Prostate gland (tissue), 2 donors: Measurements from ENCODE around the gene NRXN3. TPM values are rescaled to one million over a fixed set of nuclear protein-coding genes. Genes with fewer than 3 reads are reported as not detected.
A peak's percentile ranks its signal among the peaks of the same experiment; 100 is the strongest.

Experiments
- DNase-seq: peaks from one replicate; pipeline ENCODE4 v3.0.0-alpha.2; 2019; ENCODE audit warnings: low spot score
- H3K27ac ChIP-seq, 2 donors: fragments of 200-600 bp; sonication (generic); 2 replicates each; pipeline ENCODE4 v1.5.1; 2017 to 2019
- H3K27me3 ChIP-seq: fragments of 200-600 bp; sonication (generic); replicated peaks from 2 replicates; pipeline ENCODE4 v1.5.1; 2019; ENCODE audit not compliant: insufficient read depth
- H3K36me3 ChIP-seq, 2 donors: fragments of 200-600 bp; sonication (generic); 1 replicate in 1 of 2; 2 replicates in 1 of 2; pipeline versions ENCODE4 v1.5.1 to v1.8.1; 2017 to 2019
- H3K4me1 ChIP-seq: fragments of 200-600 bp; sonication (generic); replicated peaks from 2 replicates; pipeline ENCODE4 v1.5.1; 2019
- H3K4me3 ChIP-seq, 2 donors: fragments of 200-600 bp; sonication (generic); 2 replicates each; pipeline ENCODE4 v1.5.1; 2017 to 2019
- H3K9me3 ChIP-seq: fragments of 200-600 bp; sonication (generic); 2 replicates; pipeline ENCODE4 v1.5.1; 2017
- POLR2A ChIP-seq: fragments of 450-650 bp; IDR thresholded peaks from one replicate; pipeline ENCODE4 v1.6.1; 2016; ENCODE audit warnings: antibody characterized with exemption, mild to moderate bottlenecking
- POLR2AphosphoS5 ChIP-seq: sonication (generic); formaldehyde crosslinking; IDR thresholded peaks from one replicate; pipeline ENCODE4 v1.6.1; 2017; ENCODE audit warnings: antibody characterized with exemption
- WGBS: methylation state at CpG from one replicate; pipeline ENCODE4 v1.1.5; 2018; 5-methylcytosine and 5-hydroxymethylcytosine counted together
- intact Hi-C: fragments of 100-400 bp; cut with DNase I; formaldehyde crosslinking; loops from one replicate; pipeline ENCODE4 v1.14.2; 2022
- total RNA-seq, 2 donors: library from RNA; depleted of rRNA; stranded (reverse); fragments of >200 nt; gene quantifications; one replicate each; pipeline ENCODE4 v1.1.0, GENCODE V29; 2016
- TF ChIP-seq, protein P1 (sequence below), 4 experiments: fragments of 200-600 bp in 2 of 4; fragments of 450-650 bp in 2 of 4; sonication (generic) in 2 of 4; IDR thresholded peaks; 1 replicate in 3 of 4; 2 replicates in 1 of 4; pipeline ENCODE4 v1.5.1; 2016 to 2019; ENCODE audit warnings: antibody characterized with exemption in 4 of 4, mild to moderate bottlenecking in 2 of 4, moderate library complexity in 2 of 4

The NRXN3 gene
- total RNA-seq, 2 donors from 2014 or later, result 6.6 to 8.2 TPM

DNA sequence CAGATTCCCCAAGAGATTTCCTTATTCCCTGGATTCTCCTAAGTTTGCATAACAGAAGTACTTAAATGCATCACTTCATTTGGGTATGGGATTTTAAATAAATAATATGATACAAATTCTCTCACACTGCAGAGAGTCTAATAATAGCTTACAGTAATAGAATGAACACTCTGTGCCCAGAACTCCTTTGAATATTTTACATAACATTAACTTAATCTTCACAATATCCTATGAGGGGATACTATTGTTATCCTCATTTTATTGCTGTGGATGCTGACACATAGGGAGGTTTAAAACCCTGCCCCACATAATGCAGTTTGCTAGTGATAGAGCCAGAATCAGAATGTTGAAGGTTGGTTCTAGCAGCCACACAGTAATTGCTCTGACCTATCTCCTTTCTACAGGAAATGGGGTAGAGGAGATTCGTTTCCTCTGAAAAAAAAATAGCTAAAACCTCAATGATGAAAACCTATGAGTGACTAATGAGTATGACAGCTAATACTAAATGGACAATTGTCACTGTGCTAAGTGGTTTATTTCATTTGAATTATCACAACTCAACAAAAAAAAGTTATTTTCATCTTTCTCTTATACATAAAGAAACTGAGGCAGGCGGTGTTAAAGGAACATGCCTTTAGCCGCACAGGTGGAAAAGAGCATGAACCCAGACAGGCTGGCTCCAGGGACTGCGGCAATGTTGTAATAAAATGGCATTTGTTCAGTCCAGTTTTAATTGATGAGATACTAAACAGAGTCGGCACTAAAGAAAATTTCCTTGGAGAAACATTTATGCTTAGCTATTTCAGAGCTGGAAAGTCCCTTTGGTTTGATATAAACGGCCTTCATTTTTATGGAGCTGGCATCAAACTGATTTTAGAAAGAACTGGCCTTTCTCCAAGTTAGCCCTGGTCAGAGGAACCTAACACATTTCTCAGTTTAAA is 880.9 kb downstream of the NRXN3 start:
- Histone ChIP-seq H3K4me1 (no peaks in the 10 kb centered on the region), H3K27ac (no peak overlapping the region), H3K27me3 (no peaks in the 10 kb centered on the region), H3K36me3 (no peaks in the 10 kb centered on the region), H3K4me3 (no peak overlapping the region), H3K9me3 (no peaks in the 10 kb centered on the region)
- peak; percentile 7 for DNase-seq
- TF ChIP-seq POLR2AphosphoS5, result peak; percentile 18
- no peak for TF ChIP-seq POLR2A
- 23% methylated on average over 6 of the region's 6 CpGs for WGBS
- intact Hi-C loops, result no loop called here

DNA sequence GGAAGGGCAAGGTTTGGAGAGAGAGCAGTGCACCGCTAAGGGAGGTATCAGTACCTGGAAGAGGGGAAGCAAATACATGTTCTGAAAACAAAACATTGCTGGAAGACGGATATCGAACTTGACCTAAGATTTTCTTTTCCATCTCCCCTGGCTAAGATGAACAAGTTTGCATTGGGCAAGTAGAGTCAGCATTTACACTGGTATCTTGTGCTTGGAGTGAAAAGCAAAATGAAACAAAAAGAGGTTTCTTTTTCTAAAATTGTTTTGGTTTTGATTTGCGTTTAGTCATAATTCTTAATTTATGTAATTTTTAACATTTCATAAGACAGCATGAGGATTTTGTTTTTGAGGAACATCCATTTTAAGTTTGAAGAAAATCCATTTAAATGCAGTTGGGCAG is 881.6 kb downstream of the NRXN3 start:
- no peaks in the 10 kb centered on the region for H3K36me3 ChIP-seq
- no peak overlapping the region for H3K27ac ChIP-seq
- H3K4me3 ChIP-seq, result no peak overlapping the region
- H3K9me3 ChIP-seq, result no peaks in the 10 kb centered on the region
- TF ChIP-seq POLR2AphosphoS5, result no peak
- TF ChIP-seq POLR2A, result no peak
- TF ChIP-seq, protein P1, sequence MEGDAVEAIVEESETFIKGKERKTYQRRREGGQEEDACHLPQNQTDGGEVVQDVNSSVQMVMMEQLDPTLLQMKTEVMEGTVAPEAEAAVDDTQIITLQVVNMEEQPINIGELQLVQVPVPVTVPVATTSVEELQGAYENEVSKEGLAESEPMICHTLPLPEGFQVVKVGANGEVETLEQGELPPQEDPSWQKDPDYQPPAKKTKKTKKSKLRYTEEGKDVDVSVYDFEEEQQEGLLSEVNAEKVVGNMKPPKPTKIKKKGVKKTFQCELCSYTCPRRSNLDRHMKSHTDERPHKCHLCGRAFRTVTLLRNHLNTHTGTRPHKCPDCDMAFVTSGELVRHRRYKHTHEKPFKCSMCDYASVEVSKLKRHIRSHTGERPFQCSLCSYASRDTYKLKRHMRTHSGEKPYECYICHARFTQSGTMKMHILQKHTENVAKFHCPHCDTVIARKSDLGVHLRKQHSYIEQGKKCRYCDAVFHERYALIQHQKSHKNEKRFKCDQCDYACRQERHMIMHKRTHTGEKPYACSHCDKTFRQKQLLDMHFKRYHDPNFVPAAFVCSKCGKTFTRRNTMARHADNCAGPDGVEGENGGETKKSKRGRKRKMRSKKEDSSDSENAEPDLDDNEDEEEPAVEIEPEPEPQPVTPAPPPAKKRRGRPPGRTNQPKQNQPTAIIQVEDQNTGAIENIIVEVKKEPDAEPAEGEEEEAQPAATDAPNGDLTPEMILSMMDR (IDR thresholded peaks at IDR 0.05), result no peak
- no peak for DNase-seq
- WGBS, result 50% methylated on average over 4 of the region's 4 CpGs
- no peaks in the 10 kb centered on the region for H3K27me3 ChIP-seq
- intact Hi-C loops, result no loop called here
- no peaks in the 10 kb centered on the region for H3K4me1 ChIP-seq

DNA sequence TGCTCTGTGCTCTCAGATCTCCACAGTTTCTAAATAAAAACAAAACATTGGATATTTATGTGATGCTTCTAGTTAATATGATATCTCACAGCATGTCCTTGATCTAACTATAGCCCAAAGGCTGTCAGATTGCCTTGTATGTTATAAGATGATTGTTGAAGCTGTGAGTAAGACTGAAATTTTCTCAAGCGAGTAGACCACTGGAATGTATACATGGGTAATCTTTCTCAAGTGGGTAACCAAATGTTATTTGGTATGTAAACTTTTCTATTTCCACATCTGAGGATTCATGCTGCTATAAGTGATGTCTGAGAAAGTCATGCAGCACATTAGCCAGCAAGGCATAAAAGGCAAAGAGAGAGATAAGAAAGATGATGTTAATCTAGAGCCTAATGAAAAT is 886.7 kb downstream of the NRXN3 start:
- no peak overlapping the region for H3K4me3 ChIP-seq
- H3K27me3 ChIP-seq, result no peaks in the 10 kb centered on the region
- intact Hi-C loops, result no loop called here
- H3K27ac ChIP-seq, result no peak overlapping the region
- no peaks in the 10 kb centered on the region for H3K9me3 ChIP-seq
- no peaks in the 10 kb centered on the region for H3K36me3 ChIP-seq
- no peak for DNase-seq
- H3K4me1 ChIP-seq, result no peaks in the 10 kb centered on the region
- 81% methylated on average over 1 of the region's 1 CpG for WGBS
- TF ChIP-seq POLR2A (no peak), POLR2AphosphoS5 (no peak)
- TF ChIP-seq, protein P1 (IDR thresholded peaks at IDR 0.05), result no peak

DNA sequence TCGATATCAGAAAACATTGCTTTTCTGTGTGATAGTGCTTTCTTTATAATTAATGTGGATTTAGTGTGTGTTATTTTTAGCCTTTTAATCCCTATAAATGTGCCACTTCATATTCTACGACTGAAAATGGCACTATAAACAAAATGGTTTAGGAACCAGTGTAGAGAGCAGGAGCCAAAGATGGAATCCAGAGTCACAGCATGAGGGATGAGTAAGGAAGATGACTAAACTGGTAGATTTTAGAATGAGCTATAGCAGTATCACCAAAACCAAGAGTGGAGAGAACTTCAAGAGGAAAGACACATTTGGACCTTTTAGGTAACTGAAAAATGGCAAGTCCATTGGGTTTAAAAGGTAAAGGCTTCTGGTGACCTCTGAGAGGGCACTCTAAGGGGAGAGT is 887.2 kb downstream of the NRXN3 start:
- WGBS, result 69% methylated on average over 2 of the region's 2 CpGs

DNA sequence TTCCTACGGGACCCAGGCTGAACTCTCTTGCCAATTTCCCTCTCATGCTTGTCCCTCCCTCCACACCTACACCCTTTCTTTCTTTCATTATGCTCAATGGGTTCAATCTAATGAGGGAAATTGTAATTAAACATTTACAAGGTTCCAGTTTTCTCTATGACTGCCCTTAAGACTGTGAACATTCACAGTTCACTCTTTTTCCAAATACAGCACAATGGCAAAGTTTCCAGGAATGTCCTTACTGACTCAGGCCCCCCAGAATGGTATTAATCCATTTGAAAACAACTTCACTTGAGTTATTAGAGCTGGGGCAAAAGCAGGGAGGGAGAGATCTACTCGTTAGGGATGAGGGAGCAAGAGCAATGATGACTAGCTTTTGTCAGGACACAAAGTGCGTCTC is 892.1 kb downstream of the NRXN3 start:
- H3K36me3 ChIP-seq, result no peaks in the 10 kb centered on the region
- TF ChIP-seq, protein P1 (IDR thresholded peaks at IDR 0.05), result no peak
- TF ChIP-seq POLR2A (no peak), POLR2AphosphoS5 (no peak)
- H3K27ac ChIP-seq, result no peak overlapping the region
- no peak for DNase-seq
- intact Hi-C loops, result no loop called here
- 52% methylated on average over 3 of the region's 3 CpGs for WGBS
- H3K4me3 ChIP-seq, result no peak overlapping the region
- no peaks in the 10 kb centered on the region for H3K27me3 ChIP-seq
- H3K4me1 ChIP-seq, result no peaks in the 10 kb centered on the region
- no peaks in the 10 kb centered on the region for H3K9me3 ChIP-seq

More for the DNA sequence above, 887.2 kb downstream of the NRXN3 start:
- Histone ChIP-seq H3K9me3 (no peaks in the 10 kb centered on the region), H3K4me1 (no peaks in the 10 kb centered on the region), H3K4me3 (no peak overlapping the region), H3K36me3 (no peaks in the 10 kb centered on the region), H3K27ac (no peak overlapping the region), H3K27me3 (no peaks in the 10 kb centered on the region)
- no peak for TF ChIP-seq POLR2A
- TF ChIP-seq, protein P1 (IDR thresholded peaks at IDR 0.05), result no peak
- TF ChIP-seq POLR2AphosphoS5, result no peak
- intact Hi-C loops, result no loop called here
- DNase-seq, result no peak
